HepG2 (cell line): Measurements from ENCODE around the gene SLC35B1. TPM values are rescaled to one million over a fixed set of nuclear protein-coding genes. Genes with fewer than 3 reads are reported as not detected.

Experiments
- DNMT3B ChIP-seq: conservative IDR thresholded peaks from 2 replicates; pipeline ENCODE4 v1.6.1; 2016; ENCODE audit warnings: missing biosample characterization, control low read depth
- HDAC2 ChIP-seq: sonication (generic); formaldehyde crosslinking; IDR thresholded peaks from 2 replicates; pipeline ENCODE4 v1.4.0; 2020; ENCODE audit warnings: missing genetic modification reagents
- ONECUT2 ChIP-seq: sonication (generic); formaldehyde crosslinking; IDR thresholded peaks from 2 replicates; pipeline ENCODE4 v1.4.0; 2020; ENCODE audit warnings: missing genetic modification reagents
- RARG ChIP-seq: sonication (generic); formaldehyde crosslinking; IDR thresholded peaks from 2 replicates; pipeline ENCODE4 v1.4.0; 2020; ENCODE audit warnings: low read depth, mild to moderate bottlenecking, missing genetic modification reagents
- REPIN1 ChIP-seq: sonication (generic); formaldehyde crosslinking; IDR thresholded peaks from 2 replicates; pipeline ENCODE4 v1.8.0; 2022; ENCODE audit warnings: missing genetic modification reagents, low read depth, mild to moderate bottlenecking, borderline replicate concordance
- REXO4 ChIP-seq: sonication (generic); formaldehyde crosslinking; IDR thresholded peaks from 2 replicates; pipeline ENCODE4 v1.8.0; 2022; ENCODE audit warnings: missing genetic modification reagents, mild to moderate bottlenecking, borderline replicate concordance
- TCF7 ChIP-seq: sonication (generic); IDR thresholded peaks from 2 replicates; pipeline ENCODE4 v1.6.1; 2016; ENCODE audit warnings: antibody characterized with exemption, low read depth
- XBP1 ChIP-seq: sonication (generic); formaldehyde crosslinking; IDR thresholded peaks from 2 replicates; pipeline ENCODE4 v1.5.0; 2020; ENCODE audit warnings: missing genetic modification reagents
- ZNF10 ChIP-seq: sonication (generic); formaldehyde crosslinking; IDR thresholded peaks from 2 replicates; pipeline ENCODE4 v1.4.0; 2020; ENCODE audit warnings: mild to moderate bottlenecking, low read depth, missing genetic modification reagents, borderline replicate concordance
- ZNF230 ChIP-seq: sonication (generic); formaldehyde crosslinking; IDR thresholded peaks from 2 replicates; pipeline ENCODE4 v1.4.0; 2020; ENCODE audit warnings: mild to moderate bottlenecking, missing genetic modification reagents
- ZNF296 ChIP-seq: sonication (generic); formaldehyde crosslinking; conservative IDR thresholded peaks from 2 replicates; pipeline ENCODE4 v1.5.0; 2020; ENCODE audit warnings: mild to moderate bottlenecking, missing genetic modification reagents
- ZNF788 ChIP-seq: sonication (generic); formaldehyde crosslinking; IDR thresholded peaks from 2 replicates; pipeline ENCODE4 v1.5.0; 2020; ENCODE audit warnings: mild to moderate bottlenecking, missing genetic modification reagents, borderline replicate concordance
- ZNF792 ChIP-seq: IDR thresholded peaks from 2 replicates; pipeline ENCODE4 v1.6.1; 2016
- ZNF841 ChIP-seq: sonication (generic); formaldehyde crosslinking; IDR thresholded peaks from 2 replicates; pipeline ENCODE4 v1.8.1; 2023; ENCODE audit warnings: missing genetic modification reagents, borderline replicate concordance
- ZNF878 ChIP-seq: sonication (generic); formaldehyde crosslinking; IDR thresholded peaks from 2 replicates; pipeline ENCODE4 v1.8.1; 2023; ENCODE audit warnings: mild to moderate bottlenecking, missing genetic modification reagents, moderate library complexity
- polyA plus RNA-seq, 8 experiments: library from polyadenylated mRNA; depleted of rRNA in 3 of 8; stranded (reverse) in 7 of 8; unstranded in 1 of 8; fragments of >200 nt; fragmentation: Illumina TruSeq in 4 of 8; extraction: Trizol in 4 of 8; gene quantifications; 2 replicates each; pipeline versions ENCODE4 v1.2.1 to v1.2.3, GENCODE V29; 2011 to 2016; ENCODE audit warnings: low read depth in 4 of 8, missing spikeins in 1 of 8, mixed read lengths in 1 of 8; ENCODE audit not compliant: insufficient read depth in 1 of 8
- total RNA-seq, 5 experiments: library from RNA; depleted of rRNA; stranded (reverse); fragments of >200 nt; fragmentation: Illumina TruSeq; extraction: Trizol; gene quantifications; 2 replicates each; pipeline ENCODE4 v1.2.3, GENCODE V29; 2016; ENCODE audit warnings: low read depth in 1 of 5
- TF ChIP-seq, protein P1 (sequence below): sonication (generic); formaldehyde crosslinking; IDR thresholded peaks from 2 replicates; pipeline ENCODE4 v1.4.0; 2020; ENCODE audit warnings: missing genetic modification reagents
- TF ChIP-seq, protein P2 (sequence below): sonication (generic); formaldehyde crosslinking; IDR thresholded peaks from 2 replicates; pipeline ENCODE4 v1.4.0; 2020; ENCODE audit warnings: missing genetic modification reagents
- TF ChIP-seq, protein P3 (sequence below): sonication (generic); formaldehyde crosslinking; IDR thresholded peaks from 2 replicates; pipeline ENCODE4 v1.4.0; 2020; ENCODE audit warnings: missing genetic modification reagents, low read depth, mild to moderate bottlenecking, borderline replicate concordance
- TF ChIP-seq, protein P4 (sequence below): sonication (generic); formaldehyde crosslinking; IDR thresholded peaks from 2 replicates; pipeline ENCODE4 v1.4.0; 2020; ENCODE audit warnings: mild to moderate bottlenecking, missing genetic modification reagents
- TF ChIP-seq, protein P5 (sequence below): sonication (generic); formaldehyde crosslinking; IDR thresholded peaks from 2 replicates; pipeline ENCODE4 v1.4.0; 2020; ENCODE audit warnings: missing genetic modification reagents, borderline replicate concordance

SLC35B1 gene
- total and polyA plus RNA-seq, 2 of the 13 experiments (the other 11 are each of a cell fraction or from before 2014, with no cell fraction given): 99.6 to 113 TPM

DNA sequence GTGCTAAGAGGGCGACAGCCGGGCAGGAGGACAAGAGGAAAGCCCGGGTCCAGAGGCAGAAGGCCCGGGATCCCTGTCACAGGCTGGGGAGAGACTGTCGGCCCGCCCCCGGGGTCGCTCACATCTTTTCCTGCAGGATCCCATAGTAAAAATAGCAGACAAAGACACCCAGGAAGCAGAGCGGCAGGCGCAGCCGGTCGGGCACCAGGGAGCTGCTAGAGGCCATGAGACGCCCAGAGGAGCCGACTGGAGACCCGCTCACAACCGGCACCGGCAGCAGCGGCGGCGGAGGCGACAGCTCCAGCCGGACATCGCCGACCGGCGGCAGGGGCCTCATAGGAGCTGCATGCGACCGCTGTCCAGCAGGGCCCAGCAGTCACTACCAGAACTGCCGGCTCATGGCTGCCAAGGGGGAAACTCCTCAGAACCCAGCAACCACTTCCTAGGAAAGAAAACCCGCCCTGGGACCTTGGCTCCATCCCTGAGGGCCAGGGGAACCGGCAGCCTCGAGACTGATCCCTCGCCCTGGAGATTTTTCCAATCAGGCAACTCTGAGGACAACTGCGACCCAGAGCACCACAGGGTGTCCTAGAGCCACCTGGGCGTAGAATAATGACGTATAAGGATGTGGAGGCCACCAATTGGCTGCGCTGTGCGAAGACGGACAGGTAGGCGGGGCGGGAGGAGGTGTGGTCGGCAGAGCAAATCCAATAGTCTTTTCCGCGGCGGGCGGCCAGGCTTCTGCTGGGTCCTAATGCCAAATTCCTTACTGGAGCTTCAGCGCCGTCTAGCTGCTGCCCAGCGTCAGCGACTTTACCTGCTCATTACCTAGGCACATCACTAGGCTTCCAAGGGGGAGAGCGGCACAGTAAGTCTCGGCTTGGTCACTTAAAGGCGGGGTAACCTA, at the start of gene SLC35B1 (continued):
- TF ChIP-seq, protein P1, sequence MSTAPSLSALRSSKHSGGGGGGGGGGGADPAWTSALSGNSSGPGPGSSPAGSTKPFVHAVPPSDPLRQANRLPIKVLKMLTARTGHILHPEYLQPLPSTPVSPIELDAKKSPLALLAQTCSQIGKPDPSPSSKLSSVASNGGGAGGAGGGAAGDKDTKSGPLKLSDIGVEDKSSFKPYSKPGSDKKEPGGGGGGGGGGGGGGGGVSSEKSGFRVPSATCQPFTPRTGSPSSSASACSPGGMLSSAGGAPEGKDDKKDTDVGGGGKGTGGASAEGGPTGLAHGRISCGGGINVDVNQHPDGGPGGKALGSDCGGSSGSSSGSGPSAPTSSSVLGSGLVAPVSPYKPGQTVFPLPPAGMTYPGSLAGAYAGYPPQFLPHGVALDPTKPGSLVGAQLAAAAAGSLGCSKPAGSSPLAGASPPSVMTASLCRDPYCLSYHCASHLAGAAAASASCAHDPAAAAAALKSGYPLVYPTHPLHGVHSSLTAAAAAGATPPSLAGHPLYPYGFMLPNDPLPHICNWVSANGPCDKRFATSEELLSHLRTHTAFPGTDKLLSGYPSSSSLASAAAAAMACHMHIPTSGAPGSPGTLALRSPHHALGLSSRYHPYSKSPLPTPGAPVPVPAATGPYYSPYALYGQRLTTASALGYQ: no peak
- TF ChIP-seq, protein P2, sequence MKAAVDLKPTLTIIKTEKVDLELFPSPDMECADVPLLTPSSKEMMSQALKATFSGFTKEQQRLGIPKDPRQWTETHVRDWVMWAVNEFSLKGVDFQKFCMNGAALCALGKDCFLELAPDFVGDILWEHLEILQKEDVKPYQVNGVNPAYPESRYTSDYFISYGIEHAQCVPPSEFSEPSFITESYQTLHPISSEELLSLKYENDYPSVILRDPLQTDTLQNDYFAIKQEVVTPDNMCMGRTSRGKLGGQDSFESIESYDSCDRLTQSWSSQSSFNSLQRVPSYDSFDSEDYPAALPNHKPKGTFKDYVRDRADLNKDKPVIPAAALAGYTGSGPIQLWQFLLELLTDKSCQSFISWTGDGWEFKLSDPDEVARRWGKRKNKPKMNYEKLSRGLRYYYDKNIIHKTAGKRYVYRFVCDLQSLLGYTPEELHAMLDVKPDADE (CRISPR knock-in tag): no peak
- TF ChIP-seq XBP1 (CRISPR knock-in tag): peak; percentile 95; the same call in 1 of the 2 replicates
- peak; percentile 94 for TF ChIP-seq ZNF788 (CRISPR knock-in tag)
- TF ChIP-seq ONECUT2 (CRISPR knock-in tag): no peak
- TF ChIP-seq, protein P3, sequence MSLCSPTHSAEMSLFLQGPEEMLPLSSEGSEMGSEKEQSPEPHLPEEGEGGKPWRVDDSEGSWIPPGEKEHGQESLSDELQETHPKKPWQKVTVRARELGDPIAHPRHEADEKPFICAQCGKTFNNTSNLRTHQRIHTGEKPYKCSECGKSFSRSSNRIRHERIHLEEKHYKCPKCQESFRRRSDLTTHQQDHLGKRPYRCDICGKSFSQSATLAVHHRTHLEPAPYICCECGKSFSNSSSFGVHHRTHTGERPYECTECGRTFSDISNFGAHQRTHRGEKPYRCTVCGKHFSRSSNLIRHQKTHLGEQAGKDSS (CRISPR knock-in tag): peak; percentile 85; the same call in 1 of the 2 replicates
- TF ChIP-seq REXO4 (CRISPR knock-in tag): no peak
- TF ChIP-seq TCF7: peak; percentile 35; the same call in 1 of the 2 replicates
- no peak for TF ChIP-seq RARG (CRISPR knock-in tag)
- peak; percentile 82; the same call in 1 of the 2 replicates for TF ChIP-seq DNMT3B (CRISPR knock-in tag)
- peak; percentile 84 for TF ChIP-seq REPIN1 (CRISPR knock-in tag)
- TF ChIP-seq ZNF10: no peak
- peak; percentile 45 for TF ChIP-seq HDAC2 (CRISPR knock-in tag)
- no peak for TF ChIP-seq ZNF296 (CRISPR knock-in tag)
- peak; percentile 88; the same call in 1 of the 2 replicates for TF ChIP-seq ZNF878 (CRISPR knock-in tag)
- no peak; the same call in 1 of the 2 replicates for TF ChIP-seq ZNF230 (CRISPR knock-in tag)
- TF ChIP-seq, protein P4, sequence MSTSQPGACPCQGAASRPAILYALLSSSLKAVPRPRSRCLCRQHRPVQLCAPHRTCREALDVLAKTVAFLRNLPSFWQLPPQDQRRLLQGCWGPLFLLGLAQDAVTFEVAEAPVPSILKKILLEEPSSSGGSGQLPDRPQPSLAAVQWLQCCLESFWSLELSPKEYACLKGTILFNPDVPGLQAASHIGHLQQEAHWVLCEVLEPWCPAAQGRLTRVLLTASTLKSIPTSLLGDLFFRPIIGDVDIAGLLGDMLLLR: peak; percentile 77
- TF ChIP-seq ZNF792: peak; percentile 76; the same call in 1 of the 2 replicates
- no peak for TF ChIP-seq ZNF841 (CRISPR knock-in tag)
- TF ChIP-seq, protein P5, sequence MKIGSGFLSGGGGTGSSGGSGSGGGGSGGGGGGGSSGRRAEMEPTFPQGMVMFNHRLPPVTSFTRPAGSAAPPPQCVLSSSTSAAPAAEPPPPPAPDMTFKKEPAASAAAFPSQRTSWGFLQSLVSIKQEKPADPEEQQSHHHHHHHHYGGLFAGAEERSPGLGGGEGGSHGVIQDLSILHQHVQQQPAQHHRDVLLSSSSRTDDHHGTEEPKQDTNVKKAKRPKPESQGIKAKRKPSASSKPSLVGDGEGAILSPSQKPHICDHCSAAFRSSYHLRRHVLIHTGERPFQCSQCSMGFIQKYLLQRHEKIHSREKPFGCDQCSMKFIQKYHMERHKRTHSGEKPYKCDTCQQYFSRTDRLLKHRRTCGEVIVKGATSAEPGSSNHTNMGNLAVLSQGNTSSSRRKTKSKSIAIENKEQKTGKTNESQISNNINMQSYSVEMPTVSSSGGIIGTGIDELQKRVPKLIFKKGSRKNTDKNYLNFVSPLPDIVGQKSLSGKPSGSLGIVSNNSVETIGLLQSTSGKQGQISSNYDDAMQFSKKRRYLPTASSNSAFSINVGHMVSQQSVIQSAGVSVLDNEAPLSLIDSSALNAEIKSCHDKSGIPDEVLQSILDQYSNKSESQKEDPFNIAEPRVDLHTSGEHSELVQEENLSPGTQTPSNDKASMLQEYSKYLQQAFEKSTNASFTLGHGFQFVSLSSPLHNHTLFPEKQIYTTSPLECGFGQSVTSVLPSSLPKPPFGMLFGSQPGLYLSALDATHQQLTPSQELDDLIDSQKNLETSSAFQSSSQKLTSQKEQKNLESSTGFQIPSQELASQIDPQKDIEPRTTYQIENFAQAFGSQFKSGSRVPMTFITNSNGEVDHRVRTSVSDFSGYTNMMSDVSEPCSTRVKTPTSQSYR: peak; percentile 6; the same call in 1 of the 2 replicates
